ENCODE measurements around the gene XYLT1. TPM values are rescaled to one million over a fixed set of nuclear protein-coding genes. Genes with fewer than 3 reads are reported as not detected.

XYLT1 gene
- total and polyA plus RNA-seq, 7 donors = 0.67 to 2.5 (median 1.7) TPM

- no peaks in the 10 kb centered on the region for H3K27me3 ChIP-seq (ENCODE audit: insufficient read depth in 3 of 3, low read length in 2 of 3)
- H3K4me3 ChIP-seq = no peak overlapping the region
- WGBS, 3 donors = 94 to 98% (median 97%) methylated on average over 3 of the region's 3 CpGs
- H3K27ac ChIP-seq = no peak overlapping the region
- intact Hi-C loops (cut with DNase I) = loop anchor here in 1 of 2 donors (5.0 to 10.0 kb wide), 2 partner anchors 386 to 493 kb away; no protein-coding TSS in a partner anchor
- ATAC-seq = no peak
- TF ChIP-seq CTCF (IDR thresholded peaks at IDR 0.05) = no peak
- DNase-seq = no peak
- no peaks in the 10 kb centered on the region for H3K36me3 ChIP-seq (ENCODE audit: insufficient read depth in 1 of 2, low read depth in 1 of 2)
- H3K9me3 ChIP-seq = no peaks in the 10 kb centered on the region
- no peaks in the 10 kb centered on the region for H3K4me1 ChIP-seq
These were observed 271.6 kb downstream of the XYLT1 start for GRCh38 chr16:17199135-17199534.

GRCh38 chr16:17196526-17196925 is 274.2 kb downstream of the XYLT1 start:
- WGBS, 3 donors = 84 to 88% (median 86%) methylated on average over 3 of the region's 3 CpGs
- no peak for TF ChIP-seq CTCF (IDR thresholded peaks at IDR 0.05)
- intact Hi-C loops (cut with DNase I) = loop anchor here in 1 of 2 donors (5.0 to 10.0 kb wide), 2 partner anchors 388 to 496 kb away; no protein-coding TSS in a partner anchor

GRCh38 chr16:17194190-17194780 is 276.5 kb downstream of the XYLT1 start:
- intact Hi-C loops (cut with DNase I) = loop anchor here in 1 of 2 donors (10.0 kb wide), 1 partner anchor 391 kb away; no protein-coding TSS in a partner anchor

More at GRCh38 chr16:17196526-17196925, 274.2 kb downstream of the XYLT1 start:
- H3K9me3 ChIP-seq = no peaks in the 10 kb centered on the region
- DNase-seq (no peak), ATAC-seq (no peak)
- H3K4me1 ChIP-seq = no peaks in the 10 kb centered on the region
- H3K36me3 ChIP-seq (ENCODE audit: insufficient read depth in 1 of 2, low read depth in 1 of 2) = no peaks in the 10 kb centered on the region
- H3K27me3 ChIP-seq (ENCODE audit: insufficient read depth in 3 of 3, low read length in 2 of 3) = no peaks in the 10 kb centered on the region
- H3K27ac ChIP-seq = no peak overlapping the region
- H3K4me3 ChIP-seq = no peak overlapping the region

GRCh38 chr16:17193566-17194100 is 277.1 kb downstream of the XYLT1 start:
- no peak overlapping the region for H3K27ac ChIP-seq
- no peak for TF ChIP-seq CTCF (IDR thresholded peaks at IDR 0.05)
- DNase-seq (no peak), ATAC-seq (no peak)
- no peaks in the 10 kb centered on the region for H3K36me3 ChIP-seq (ENCODE audit: insufficient read depth in 1 of 2, low read depth in 1 of 2)
- H3K9me3 ChIP-seq = no peaks in the 10 kb centered on the region
- intact Hi-C loops (cut with DNase I) = loop anchor here in 1 of 2 donors (10.0 kb wide), 1 partner anchor 391 kb away; no protein-coding TSS in a partner anchor
- H3K4me1 ChIP-seq = no peaks in the 10 kb centered on the region
- WGBS, 3 donors = 78 to 83% (median 79%) methylated on average over 6 of the region's 6 CpGs
- H3K27me3 ChIP-seq (ENCODE audit: insufficient read depth in 3 of 3, low read length in 2 of 3) = no peaks in the 10 kb centered on the region
- no peak overlapping the region for H3K4me3 ChIP-seq

More at GRCh38 chr16:17194190-17194780, 276.5 kb downstream of the XYLT1 start:
- WGBS, 3 donors = 38 to 51% (median 41%) methylated on average over 14 of the region's 14 CpGs
- Histone ChIP-seq H3K9me3 (no peaks in the 10 kb centered on the region), H3K4me3 (no peak overlapping the region), H3K4me1 (no peaks in the 10 kb centered on the region), H3K36me3 (ENCODE audit: insufficient read depth in 1 of 2, low read depth in 1 of 2) (no peaks in the 10 kb centered on the region), H3K27me3 (ENCODE audit: insufficient read depth in 3 of 3, low read length in 2 of 3) (no peaks in the 10 kb centered on the region), H3K27ac (no peak overlapping the region)
- TF ChIP-seq CTCF (IDR thresholded peaks at IDR 0.05) = peak; percentile 57
- peak; percentile 38 to 71 for DNase-seq
- ATAC-seq = peak in 3 of 4 donors; percentile 40 to 65 (median 61)

All from psoas muscle (tissue), 8 donors.